K562 (cell line): ENCODE data around the gene ANXA3. TPM values are rescaled to one million over a fixed set of nuclear protein-coding genes. Genes with fewer than 3 reads are reported as not detected.

Experiments
- ATAC-seq: fragments of 200-7000 bp; cut with Tn5 transposase; 3 replicates; pipeline ENCODE4 v1.9.1; 2020; ENCODE audit warnings: moderate library complexity
- BruUV-seq: library from RNA; stranded (reverse); fragments of 400-500 nt; replicated peaks from 2 replicates; lab custom pipeline; 2021; lab: Mats Ljungman, UMichigan
- CTCF ChIA-PET: fragments of 300-600 bp; formaldehyde crosslinking; extraction: SDS; loops from one replicate; lab custom pipeline; 2021; ENCODE audit warnings: low intra/inter-chr PET ratio; lab: Yijun Ruan, JAX
- POLR2A ChIA-PET: fragments of 300-600, 350-650 bp; sonication (Branson Sonifier 250); formaldehyde crosslinking; extraction: SDS; loops from one replicate; lab custom pipeline; 2021; ENCODE audit warnings: antibody characterized with exemption, inconsistent platforms; lab: Yijun Ruan, JAX
- DNase-seq, 4 experiments: peaks; one replicate each; pipeline versions ENCODE4 v3.0.0 to v3.0.0-alpha.2; 2011 to 2018; ENCODE audit warnings: low spot score in 3 of 4, mixed read lengths in 3 of 4; ENCODE audit errors: extremely low read depth in 1 of 4
- FAIRE-seq: peaks from 2 replicates; lab custom pipeline; 2011; peaks lifted over from hg19 to GRCh38; lab: Jason Lieb, UNC
- H2AFZ ChIP-seq: 2 replicates; pipeline ENCODE4 v1.6.0; 2011; ENCODE audit warnings: low read depth, low read length, control low read depth, inconsistent platforms
- H3K27ac ChIP-seq: fragments of 200-600 bp; 3 replicates; pipeline ENCODE4 v1.8.0; 2011; ENCODE audit warnings: low read depth, mild to moderate bottlenecking, control low read depth, inconsistent platforms, low read length, moderate library complexity, mixed read lengths; ENCODE audit errors: extremely low read depth
- H3K27me3 ChIP-seq, 2 experiments: fragments of 300-600 bp in 1 of 2; 2 replicates in 1 of 2; 3 replicates in 1 of 2; pipeline versions ENCODE4 v1.6.0 to v1.8.0; 2011; ENCODE audit warnings: inconsistent platforms in 2 of 2, low read length in 2 of 2, mild to moderate bottlenecking in 1 of 2, mixed read lengths in 1 of 2, moderate library complexity in 1 of 2; ENCODE audit not compliant: control insufficient read depth in 2 of 2, insufficient read depth in 2 of 2
- H3K36me3 ChIP-seq: fragments of 300-600 bp; 3 replicates; pipeline ENCODE4 v1.8.0; 2011; ENCODE audit warnings: mild to moderate bottlenecking, low read length, inconsistent platforms; ENCODE audit not compliant: control insufficient read depth, insufficient read depth
- H3K4me1 ChIP-seq, 2 experiments: fragments of 200-600 bp in 1 of 2; replicated peaks in 1 of 2; 2 replicates in 1 of 2; 3 replicates in 1 of 2; pipeline versions ENCODE4 v1.5.1 to v1.8.0; 2011; ENCODE audit warnings: inconsistent platforms in 2 of 2, low read length in 2 of 2, mild to moderate bottlenecking in 1 of 2, mixed read lengths in 1 of 2, moderate library complexity in 1 of 2; ENCODE audit not compliant: control insufficient read depth in 2 of 2, insufficient read depth in 2 of 2
- H3K4me2 ChIP-seq: 2 replicates; pipeline ENCODE4 v1.6.1; 2011; ENCODE audit warnings: low read length, control low read depth, inconsistent platforms, mixed read lengths; ENCODE audit not compliant: insufficient read depth
- H3K4me3 ChIP-seq: fragments of 200-600 bp; sonication (generic), shearing (Covaris generic); 2 replicates; pipeline ENCODE4 v1.5.1; 2016; ENCODE audit warnings: control low read depth, inconsistent platforms
- H3K79me2 ChIP-seq: fragments of 200-600 bp; 3 replicates; pipeline ENCODE4 v1.8.0; 2011; ENCODE audit warnings: low read length, inconsistent platforms; ENCODE audit not compliant: control insufficient read depth, insufficient read depth
- H3K9ac ChIP-seq, 2 experiments: 2 replicates each; pipeline versions ENCODE4 v1.6.0 to v1.6.1; 2011; ENCODE audit warnings: low read depth in 2 of 2, low read length in 2 of 2, control low read depth in 1 of 2, inconsistent platforms in 1 of 2, mild to moderate bottlenecking in 1 of 2, mixed read lengths in 1 of 2; ENCODE audit not compliant: insufficient read depth in 1 of 2
- H3K9me1 ChIP-seq: one replicate; pipeline ENCODE4 v1.6.0; 2011; ENCODE audit warnings: inconsistent platforms, mild to moderate bottlenecking, low read length, moderate library complexity; ENCODE audit not compliant: control insufficient read depth, insufficient read depth
- H3K9me3 ChIP-seq: replicated peaks from 2 replicates; pipeline ENCODE4 v1.5.1; 2011; ENCODE audit warnings: low read depth, low read length, inconsistent platforms; ENCODE audit not compliant: control insufficient read depth, insufficient read depth
- H4K20me1 ChIP-seq: replicated peaks from 2 replicates; pipeline ENCODE4 v1.6.1; 2011; ENCODE audit warnings: low read length, inconsistent platforms, mixed read lengths; ENCODE audit not compliant: control insufficient read depth, insufficient read depth
- EGR1 ChIP-seq: fragments of 450-650 bp; conservative IDR thresholded peaks from 2 replicates; pipeline ENCODE4 v1.6.1; 2017; ENCODE audit warnings: mild to moderate bottlenecking
- GATAD2B ChIP-seq: fragments of 450-650 bp; IDR thresholded peaks from 2 replicates; pipeline ENCODE4 v1.6.1; 2017; ENCODE audit warnings: mild to moderate bottlenecking, borderline replicate concordance
- IRF9 ChIP-seq: fragments of 450-650 bp; IDR thresholded peaks from 2 replicates; pipeline ENCODE4 v1.6.1; 2016; ENCODE audit warnings: missing biosample characterization, missing genetic modification characterization
- MLLT1 ChIP-seq, 2 experiments: fragments of 450-650 bp; IDR thresholded peaks; 2 replicates each; pipeline ENCODE4 v1.6.1; 2016
- NRF1 ChIP-seq, 2 experiments: fragments of 450-650 bp; IDR thresholded peaks in 1 of 2; conservative IDR thresholded peaks in 1 of 2; 2 replicates each; pipeline ENCODE4 v1.6.1; 2014; ENCODE audit warnings: mild to moderate bottlenecking in 2 of 2
- PHB ChIP-seq: fragments of 250-450 bp; sonication (Bioruptor Pico); IDR thresholded peaks from 2 replicates; pipeline ENCODE4 v1.5.0; 2021
- PHB2 ChIP-seq: fragments of 450-650 bp; IDR thresholded peaks from 2 replicates; pipeline ENCODE4 v1.6.1; 2017; ENCODE audit warnings: low read depth
- POLR2AphosphoS5 ChIP-seq: IDR thresholded peaks from 2 replicates; pipeline ENCODE4 v1.6.1; 2011; ENCODE audit warnings: mild to moderate bottlenecking, low read depth, low read length, moderate library complexity; ENCODE audit not compliant: control insufficient read depth, insufficient read depth
- POLR2B ChIP-seq: fragments of 450-650 bp; IDR thresholded peaks from 2 replicates; pipeline ENCODE4 v1.6.1; 2018; ENCODE audit warnings: low read depth; ENCODE audit not compliant: partially characterized antibody
- POLR3G ChIP-seq: IDR thresholded peaks from 2 replicates; pipeline ENCODE4 v1.6.1; 2011; ENCODE audit not compliant: insufficient read length, insufficient replicate concordance; ENCODE audit errors: extremely low read depth
- SMARCB1 ChIP-seq: IDR thresholded peaks from 2 replicates; pipeline ENCODE4 v1.6.1; 2011; ENCODE audit warnings: improper control_type of control experiment, low read depth; ENCODE audit not compliant: insufficient read length
- TEAD2 ChIP-seq: fragments of 450-650 bp; IDR thresholded peaks from 2 replicates; pipeline ENCODE4 v1.6.1; 2016; ENCODE audit warnings: missing genetic modification characterization, control low read depth, missing compliant biosample characterization
- TSC22D4 ChIP-seq: fragments of 450-650 bp; IDR thresholded peaks from 2 replicates; pipeline ENCODE4 v1.6.1; 2016; ENCODE audit warnings: missing genetic modification characterization, missing biosample characterization, control low read depth
- WGBS: fragments of 100-300 bp; shearing (Covaris generic); methylation state at CpG from one replicate; pipeline ENCODE4 v1.1.6; 2016; ENCODE audit warnings: low coverage, mixed read lengths; ENCODE audit not compliant: insufficient coverage; ENCODE audit errors: missing lambda C conversion rate; 5-methylcytosine and 5-hydroxymethylcytosine counted together
- in situ Hi-C: fragments of 300-500 bp; cut with MboI; formaldehyde crosslinking; loops from 4 replicates; pipeline ENCODE4 v1.15.0; 2018; ENCODE audit warnings: inconsistent platforms, mixed read lengths
- intact Hi-C: fragments of 100-400 bp; cut with micrococcal nuclease; formaldehyde crosslinking; loops from 2 replicates; pipeline ENCODE4 v1.14.2; 2022
- polyA plus RNA-seq, 8 experiments: library from polyadenylated mRNA; depleted of rRNA in 4 of 8; stranded (reverse) in 5 of 8; unstranded in 3 of 8; fragments of >200 nt; fragmentation: Nextera tagmentation in 2 of 8; fragmentation: Illumina TruSeq in 1 of 8; extraction: Ambion mirVana in 2 of 8; extraction: Trizol in 1 of 8; gene quantifications; 2 replicates each; pipeline versions ENCODE4 v1.2.1 to v1.2.3, GENCODE V29; 2011 to 2014; ENCODE audit warnings: inconsistent platforms in 1 of 8, missing spikeins in 1 of 8
- total RNA-seq, 7 experiments: library from RNA; depleted of rRNA in 6 of 7; stranded (reverse); fragments of >200 nt in 6 of 7; fragmentation: Illumina TruSeq in 2 of 7; extraction: Trizol in 2 of 7; gene quantifications; 2 replicates each; pipeline versions ENCODE4 v1.2.1 to v1.2.3, GENCODE V29; 2011 to 2021; ENCODE audit warnings: low replicate concordance in 1 of 7
- TF ChIP-seq, protein P1 (sequence below): fragments of 450-650 bp; conservative IDR thresholded peaks from 2 replicates; pipeline ENCODE4 v1.6.1; 2016; ENCODE audit warnings: missing genetic modification characterization, low read depth, mild to moderate bottlenecking, missing compliant biosample characterization, moderate library complexity
- TF ChIP-seq, protein P2 (sequence below): fragments of 250-450 bp; sonication (Bioruptor Pico); IDR thresholded peaks from 2 replicates; pipeline ENCODE4 v1.4.0; 2020; ENCODE audit warnings: mild to moderate bottlenecking, moderate library complexity, borderline replicate concordance

Gene ANXA3
- total and polyA plus RNA-seq, 9 of the 15 experiments (the other 6 are each of a cell fraction or from before 2014, with no cell fraction given) = 6.3 to 15.5 (median 9.8) TPM

- TF ChIP-seq, protein P1, sequence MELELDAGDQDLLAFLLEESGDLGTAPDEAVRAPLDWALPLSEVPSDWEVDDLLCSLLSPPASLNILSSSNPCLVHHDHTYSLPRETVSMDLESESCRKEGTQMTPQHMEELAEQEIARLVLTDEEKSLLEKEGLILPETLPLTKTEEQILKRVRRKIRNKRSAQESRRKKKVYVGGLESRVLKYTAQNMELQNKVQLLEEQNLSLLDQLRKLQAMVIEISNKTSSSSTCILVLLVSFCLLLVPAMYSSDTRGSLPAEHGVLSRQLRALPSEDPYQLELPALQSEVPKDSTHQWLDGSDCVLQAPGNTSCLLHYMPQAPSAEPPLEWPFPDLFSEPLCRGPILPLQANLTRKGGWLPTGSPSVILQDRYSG (tag) = no peak
- TF ChIP-seq, protein P2, sequence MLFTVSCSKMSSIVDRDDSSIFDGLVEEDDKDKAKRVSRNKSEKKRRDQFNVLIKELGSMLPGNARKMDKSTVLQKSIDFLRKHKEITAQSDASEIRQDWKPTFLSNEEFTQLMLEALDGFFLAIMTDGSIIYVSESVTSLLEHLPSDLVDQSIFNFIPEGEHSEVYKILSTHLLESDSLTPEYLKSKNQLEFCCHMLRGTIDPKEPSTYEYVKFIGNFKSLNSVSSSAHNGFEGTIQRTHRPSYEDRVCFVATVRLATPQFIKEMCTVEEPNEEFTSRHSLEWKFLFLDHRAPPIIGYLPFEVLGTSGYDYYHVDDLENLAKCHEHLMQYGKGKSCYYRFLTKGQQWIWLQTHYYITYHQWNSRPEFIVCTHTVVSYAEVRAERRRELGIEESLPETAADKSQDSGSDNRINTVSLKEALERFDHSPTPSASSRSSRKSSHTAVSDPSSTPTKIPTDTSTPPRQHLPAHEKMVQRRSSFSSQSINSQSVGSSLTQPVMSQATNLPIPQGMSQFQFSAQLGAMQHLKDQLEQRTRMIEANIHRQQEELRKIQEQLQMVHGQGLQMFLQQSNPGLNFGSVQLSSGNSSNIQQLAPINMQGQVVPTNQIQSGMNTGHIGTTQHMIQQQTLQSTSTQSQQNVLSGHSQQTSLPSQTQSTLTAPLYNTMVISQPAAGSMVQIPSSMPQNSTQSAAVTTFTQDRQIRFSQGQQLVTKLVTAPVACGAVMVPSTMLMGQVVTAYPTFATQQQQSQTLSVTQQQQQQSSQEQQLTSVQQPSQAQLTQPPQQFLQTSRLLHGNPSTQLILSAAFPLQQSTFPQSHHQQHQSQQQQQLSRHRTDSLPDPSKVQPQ (CRISPR knock-in tag) = no peak
- TF ChIP-seq GATAD2B (no peak), PHB (no peak), IRF9 (tag) (no peak)
These were observed 103.2 kb downstream of the ANXA3 start (continued) for GRCh38 chr4:78654807-78655206.

GRCh38 chr4:78656968-78657445 lies 105.4 kb downstream of the ANXA3 start:
- Histone ChIP-seq H3K4me1 (peaks cover 13 to 55% of the 10 kb centered on the region in 2 experiments), H3K9me1 (no peaks in the 10 kb centered on the region), H2AFZ (peak overlapping the region; percentile 89), H3K9me3 (no peaks in the 10 kb centered on the region), H3K4me2 (peak overlapping the region; percentile 70), H3K4me3 (no peak overlapping the region), H3K36me3 (no peaks in the 10 kb centered on the region), H3K79me2 (no peaks in the 10 kb centered on the region), H4K20me1 (no peaks in the 10 kb centered on the region), H3K27ac (peak overlapping the region; percentile 53), H3K9ac (peak overlapping the region in 1 of 2 experiments; percentile 58; a peak in 3 of 4 replicates), H3K27me3 (no peaks in the 10 kb centered on the region)
- CTCF ChIA-PET = no interaction called here
- BruUV-seq = no TSS peak
- DNase-seq (peak in 2 of 4 experiments; percentile 25 to 62), FAIRE-seq (peak; percentile 80), ATAC-seq (peak; percentile 72)
- POLR2A ChIA-PET = no interaction called here
- WGBS = 5% methylated on average over 7 of the region's 7 CpGs
- intact Hi-C loops = no loop called here
- in situ Hi-C loops = no loop called here
- no peak for TF ChIP-seq SMARCB1
- no peak for TF ChIP-seq TEAD2 (tag)
- TF ChIP-seq POLR2B = peak; percentile 16
- no peak for TF ChIP-seq PHB2
- no peak for TF ChIP-seq TSC22D4 (tag)
- TF ChIP-seq EGR1 = no peak
- TF ChIP-seq MLLT1 (IDR thresholded peaks at IDR 0.05) = peak in 1 of 2 experiments; percentile 69; a peak in 1 of 4 replicates
- TF ChIP-seq NRF1 (conservative IDR thresholded peaks at IDR 0.05 in 1 of 2, IDR thresholded peaks at IDR 0.05 in 1 of 2) = no peak
- TF ChIP-seq POLR2AphosphoS5 = no peak
- TF ChIP-seq POLR3G = no peak
